Fibroblast of lung (primary cell): ENCODE data around the gene JAG1.

Source experiments
- CTCF ChIP-seq, 2 donors: IDR thresholded peaks in 1 of 2; conservative IDR thresholded peaks in 1 of 2; 1 replicate in 1 of 2; 2 replicates in 1 of 2; pipeline ENCODE4 v1.5.1; 2011 to 2012; ENCODE audit warnings: low read length in 2 of 2, control low read depth in 1 of 2, inconsistent platforms in 1 of 2, low read depth in 1 of 2, mild to moderate bottlenecking in 1 of 2
- EZH2 ChIP-seq: IDR thresholded peaks from 2 replicates; pipeline ENCODE4 v1.5.1; 2012; ENCODE audit warnings: low read length, control low read depth, mild to moderate bottlenecking; ENCODE audit errors: missing control alignments

GRCh38 chr20:10641893-10642292 lies 31.9 kb downstream of the JAG1 start:
- TF ChIP-seq CTCF (conservative IDR thresholded peaks at IDR 0.05 in 1 of 2, IDR thresholded peaks at IDR 0.05 in 1 of 2; ENCODE audit: low read depth in 1 of 2, low read length in 2 of 2), result no peak
- TF ChIP-seq EZH2, result no peak
